ENCODE measurements around the gene TCEANC2.

TCEANC2 gene

DNA sequence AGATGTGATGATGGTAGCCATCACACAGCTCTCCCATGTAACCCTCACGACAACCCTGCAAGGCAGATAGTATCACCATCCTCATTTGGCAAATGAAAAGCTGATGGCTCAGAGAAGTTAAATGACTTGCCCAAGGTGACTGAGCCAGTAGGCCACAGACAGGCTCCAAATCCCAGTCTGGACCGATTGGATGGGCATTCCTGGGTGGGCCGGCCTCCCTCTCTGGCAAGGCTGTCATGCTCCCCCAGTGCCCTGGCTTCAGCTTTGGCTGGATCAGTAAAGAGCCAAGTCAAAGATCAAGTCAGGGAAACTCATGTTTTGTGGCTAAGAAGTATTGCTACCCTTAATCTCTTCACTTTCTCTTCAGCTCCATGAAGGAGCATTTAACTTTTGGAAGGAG is 58.2 kb downstream of the TCEANC2 start:
- H3K9ac ChIP-seq (ENCODE audit: low read length): no peak overlapping the region
- no peaks in the 10 kb centered on the region for H3K27me3 ChIP-seq (ENCODE audit: control insufficient read depth, insufficient read depth, low read length)
- H3K9me3 ChIP-seq (ENCODE audit: control insufficient read depth, low read length): no peaks in the 10 kb centered on the region
- peaks cover 16% of the 10 kb centered on the region for H3K4me1 ChIP-seq (ENCODE audit: control insufficient read depth, insufficient read depth, low read length)
- no peak overlapping the region for H3K4me3 ChIP-seq (ENCODE audit: low read length)
- H3K36me3 ChIP-seq (ENCODE audit: control insufficient read depth, insufficient read depth, low read length): no peaks in the 10 kb centered on the region

- Histone ChIP-seq H3K27me3 (ENCODE audit: control insufficient read depth, insufficient read depth, low read length) (no peaks in the 10 kb centered on the region), H3K9ac (ENCODE audit: low read length) (no peak overlapping the region), H3K9me3 (ENCODE audit: control insufficient read depth, low read length) (no peaks in the 10 kb centered on the region)
Observed at GRCh38 chr1:54112027-54112426, 58.6 kb downstream of the TCEANC2 start.

DNA sequence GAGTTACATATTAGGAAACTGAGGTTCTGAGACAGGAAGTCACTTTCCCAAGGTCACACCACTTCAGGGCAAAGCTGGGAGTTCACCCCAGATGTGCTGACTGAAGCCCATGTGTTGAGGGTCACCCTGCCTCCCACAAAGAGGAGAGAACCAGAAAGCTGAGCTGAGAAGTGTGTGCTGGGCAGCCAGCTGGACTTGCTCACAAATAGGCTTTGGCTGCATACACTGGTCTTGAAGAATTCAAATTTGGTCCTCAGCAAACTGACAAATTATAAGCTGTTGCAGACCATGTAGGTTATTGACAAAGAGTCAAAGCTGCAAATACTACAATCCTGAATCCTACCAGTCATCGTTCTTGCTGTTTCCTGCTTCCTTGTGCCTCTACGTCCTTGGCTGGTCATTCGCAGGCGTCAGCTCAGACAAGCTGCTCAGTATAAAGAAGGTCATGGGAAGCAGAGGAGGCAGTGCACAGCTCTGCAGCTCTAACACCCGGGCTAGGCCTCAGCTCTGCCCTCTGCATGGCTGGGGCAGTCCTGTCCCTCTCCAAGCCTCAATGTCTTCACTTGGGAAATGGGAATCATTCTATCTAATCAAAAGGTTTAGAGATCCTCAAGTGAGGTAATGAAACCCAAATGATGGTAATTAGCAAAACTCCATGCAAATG is 59.4 kb downstream of the TCEANC2 start:
- H3K4me3 ChIP-seq (ENCODE audit: low read length): no peak overlapping the region
- H3K9ac ChIP-seq (ENCODE audit: low read length): no peak overlapping the region
- no peaks in the 10 kb centered on the region for H3K9me3 ChIP-seq (ENCODE audit: control insufficient read depth, low read length)
- peaks cover 16% of the 10 kb centered on the region for H3K4me1 ChIP-seq (ENCODE audit: control insufficient read depth, insufficient read depth, low read length)
- H3K27me3 ChIP-seq (ENCODE audit: control insufficient read depth, insufficient read depth, low read length): no peaks in the 10 kb centered on the region
- no peaks in the 10 kb centered on the region for H3K36me3 ChIP-seq (ENCODE audit: control insufficient read depth, insufficient read depth, low read length)

More at GRCh38 chr1:54112027-54112426, 58.6 kb downstream of the TCEANC2 start:
- H3K36me3 ChIP-seq (ENCODE audit: control insufficient read depth, insufficient read depth, low read length): no peaks in the 10 kb centered on the region
- H3K4me3 ChIP-seq (ENCODE audit: low read length): no peak overlapping the region
- peaks cover 16% of the 10 kb centered on the region for H3K4me1 ChIP-seq (ENCODE audit: control insufficient read depth, insufficient read depth, low read length)

DNA sequence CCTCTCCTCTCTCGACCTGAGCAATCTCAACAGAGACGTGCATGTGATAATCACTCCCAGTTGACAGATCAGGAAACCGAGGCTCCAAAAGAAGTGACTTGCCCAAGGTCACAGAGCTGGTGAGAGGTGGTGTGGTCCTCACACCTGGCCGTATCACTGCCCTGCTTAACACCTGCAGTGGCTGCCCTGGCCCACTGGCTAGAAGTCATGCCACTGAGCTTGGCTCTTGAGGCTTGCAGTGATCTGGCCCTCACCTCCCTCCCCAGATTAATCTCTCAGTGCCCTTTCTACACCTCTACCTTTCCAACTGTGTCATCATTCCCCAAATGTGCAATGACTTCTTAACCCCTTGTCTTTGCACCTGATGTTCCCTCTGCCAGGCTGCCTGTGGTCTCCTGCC is 60.6 kb downstream of the TCEANC2 start:
- no peaks in the 10 kb centered on the region for H3K36me3 ChIP-seq (ENCODE audit: control insufficient read depth, insufficient read depth, low read length)
- H3K9me3 ChIP-seq (ENCODE audit: control insufficient read depth, low read length): no peaks in the 10 kb centered on the region
- no peak overlapping the region for H3K4me3 ChIP-seq (ENCODE audit: low read length)
- no peak overlapping the region for H3K9ac ChIP-seq (ENCODE audit: low read length)
- H3K4me1 ChIP-seq (ENCODE audit: control insufficient read depth, insufficient read depth, low read length): peaks cover 15% of the 10 kb centered on the region
- H3K27me3 ChIP-seq (ENCODE audit: control insufficient read depth, insufficient read depth, low read length): no peaks in the 10 kb centered on the region

DNA sequence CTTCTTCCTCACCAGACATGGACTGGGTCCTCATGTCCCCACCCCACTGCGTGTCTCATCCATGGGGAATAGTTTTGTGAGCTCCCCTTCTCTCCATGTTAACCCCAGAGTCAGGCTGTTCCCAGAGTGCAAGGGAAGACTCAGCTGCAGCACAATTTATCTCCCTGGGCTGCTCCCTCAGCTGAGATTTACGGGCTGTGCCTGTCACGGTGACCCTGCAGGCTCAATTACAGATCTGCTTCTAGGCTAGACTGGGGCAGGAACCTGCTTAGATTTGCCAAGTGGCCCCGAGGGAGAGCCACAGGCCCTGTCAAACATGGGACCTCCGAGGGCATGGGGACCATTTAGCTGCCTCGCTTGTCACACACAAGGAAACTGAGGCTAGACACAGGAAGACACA is 61.5 kb downstream of the TCEANC2 start:
- Histone ChIP-seq H3K9ac (ENCODE audit: low read length) (no peak overlapping the region), H3K9me3 (ENCODE audit: control insufficient read depth, low read length) (no peaks in the 10 kb centered on the region)

DNA sequence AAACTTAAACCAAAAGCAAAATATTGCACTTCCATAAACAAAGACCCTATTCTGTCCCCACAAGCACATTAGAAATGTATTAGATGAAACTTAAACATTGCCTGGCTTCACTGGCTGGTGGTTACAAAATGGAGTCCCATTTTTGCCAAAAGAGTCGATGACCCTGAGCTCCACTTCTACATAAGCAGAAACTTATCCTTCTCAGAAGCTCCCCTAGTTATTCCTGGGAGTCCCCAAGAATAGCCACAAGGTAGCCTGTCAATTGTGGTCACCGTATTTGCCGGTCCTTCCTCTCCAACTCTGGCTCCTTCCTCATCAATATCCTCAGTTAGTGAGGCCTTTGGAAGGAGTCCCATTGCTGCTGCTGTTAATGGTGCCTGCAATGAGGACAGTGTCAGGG is 62.1 kb downstream of the TCEANC2 start:
- H3K9me3 ChIP-seq (ENCODE audit: control insufficient read depth, low read length): no peaks in the 10 kb centered on the region
- peaks cover 11% of the 10 kb centered on the region for H3K4me1 ChIP-seq (ENCODE audit: control insufficient read depth, insufficient read depth, low read length)
- no peaks in the 10 kb centered on the region for H3K36me3 ChIP-seq (ENCODE audit: control insufficient read depth, insufficient read depth, low read length)
- no peak overlapping the region for H3K4me3 ChIP-seq (ENCODE audit: low read length)
- no peaks in the 10 kb centered on the region for H3K27me3 ChIP-seq (ENCODE audit: control insufficient read depth, insufficient read depth, low read length)
- no peak overlapping the region for H3K9ac ChIP-seq (ENCODE audit: low read length)

More for the DNA sequence above, 61.5 kb downstream of the TCEANC2 start:
- H3K4me1 ChIP-seq (ENCODE audit: control insufficient read depth, insufficient read depth, low read length): peaks cover 7% of the 10 kb centered on the region
- no peaks in the 10 kb centered on the region for H3K27me3 ChIP-seq (ENCODE audit: control insufficient read depth, insufficient read depth, low read length)
- no peaks in the 10 kb centered on the region for H3K36me3 ChIP-seq (ENCODE audit: control insufficient read depth, insufficient read depth, low read length)
- no peak overlapping the region for H3K4me3 ChIP-seq (ENCODE audit: low read length)

GRCh38 chr1:54117815-54118563 is 64.6 kb downstream of the TCEANC2 start:
- no peak overlapping the region for H3K9ac ChIP-seq (ENCODE audit: low read length)
- no peaks in the 10 kb centered on the region for H3K27me3 ChIP-seq (ENCODE audit: control insufficient read depth, insufficient read depth, low read length)
- H3K36me3 ChIP-seq (ENCODE audit: control insufficient read depth, insufficient read depth, low read length): no peaks in the 10 kb centered on the region
- no peaks in the 10 kb centered on the region for H3K9me3 ChIP-seq (ENCODE audit: control insufficient read depth, low read length)
- H3K4me3 ChIP-seq (ENCODE audit: low read length): no peak overlapping the region
- H3K4me1 ChIP-seq (ENCODE audit: control insufficient read depth, insufficient read depth, low read length): peaks cover 27% of the 10 kb centered on the region

- H3K4me3 ChIP-seq (ENCODE audit: low read length): no peak overlapping the region
- no peaks in the 10 kb centered on the region for H3K9me3 ChIP-seq (ENCODE audit: control insufficient read depth, low read length)
- no peaks in the 10 kb centered on the region for H3K36me3 ChIP-seq (ENCODE audit: control insufficient read depth, insufficient read depth, low read length)
- no peaks in the 10 kb centered on the region for H3K27me3 ChIP-seq (ENCODE audit: control insufficient read depth, insufficient read depth, low read length)
- no peak overlapping the region for H3K9ac ChIP-seq (ENCODE audit: low read length)
- peaks cover 28% of the 10 kb centered on the region for H3K4me1 ChIP-seq (ENCODE audit: control insufficient read depth, insufficient read depth, low read length)
Observed at GRCh38 chr1:54118704-54119103, 65.3 kb downstream of the TCEANC2 start.

GRCh38 chr1:54120018-54120697 is 66.8 kb downstream of the TCEANC2 start:
- Histone ChIP-seq H3K4me1 (ENCODE audit: control insufficient read depth, insufficient read depth, low read length) (peaks cover 43% of the 10 kb centered on the region), H3K36me3 (ENCODE audit: control insufficient read depth, insufficient read depth, low read length) (no peaks in the 10 kb centered on the region), H3K27me3 (ENCODE audit: control insufficient read depth, insufficient read depth, low read length) (no peaks in the 10 kb centered on the region), H3K9ac (ENCODE audit: low read length) (no peak overlapping the region), H3K4me3 (ENCODE audit: low read length) (no peak overlapping the region), H3K9me3 (ENCODE audit: control insufficient read depth, low read length) (no peaks in the 10 kb centered on the region)

DNA sequence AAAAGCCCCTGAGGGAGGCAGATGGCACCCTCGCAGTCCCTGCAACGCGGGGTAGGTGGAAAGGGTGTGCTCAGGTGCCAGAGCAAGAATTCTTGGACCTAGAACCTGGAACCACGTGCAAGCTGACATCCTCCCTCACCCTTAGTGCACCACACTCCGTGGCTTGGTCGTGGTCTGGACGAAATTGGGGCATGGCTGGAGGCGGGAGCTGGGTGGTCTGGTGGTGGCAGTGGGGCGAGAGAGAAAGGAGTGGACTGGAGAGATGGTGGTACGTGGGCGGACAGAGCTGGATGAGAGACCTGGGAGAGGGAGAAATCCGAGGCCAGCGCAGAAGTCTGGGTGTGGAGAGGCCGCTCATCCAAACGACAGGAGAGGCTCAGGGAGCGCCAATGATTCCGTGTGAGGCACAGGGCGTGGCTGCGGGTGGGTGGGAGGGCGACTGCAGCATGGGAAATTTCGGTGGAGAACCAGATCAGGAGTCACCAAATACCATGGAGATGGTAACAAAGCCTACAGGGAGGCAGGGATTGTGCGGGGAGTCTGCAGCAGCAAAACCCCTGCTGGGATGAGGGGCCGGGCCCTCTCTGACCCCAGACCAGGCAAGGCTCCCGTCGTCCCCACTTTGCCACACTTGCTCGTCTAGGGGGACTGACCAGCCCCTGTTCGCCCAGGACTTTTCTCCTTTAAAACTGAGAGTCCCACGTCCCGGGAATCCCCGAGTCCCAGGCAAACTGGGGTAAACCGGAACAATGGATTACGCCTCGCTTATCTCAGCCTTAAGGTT is 67.5 kb downstream of the TCEANC2 start:
- no peaks in the 10 kb centered on the region for H3K36me3 ChIP-seq (ENCODE audit: control insufficient read depth, insufficient read depth, low read length)
- no peaks in the 10 kb centered on the region for H3K9me3 ChIP-seq (ENCODE audit: control insufficient read depth, low read length)
- peaks cover 50% of the 10 kb centered on the region for H3K4me1 ChIP-seq (ENCODE audit: control insufficient read depth, insufficient read depth, low read length)
- H3K27me3 ChIP-seq (ENCODE audit: control insufficient read depth, insufficient read depth, low read length): no peaks in the 10 kb centered on the region
- peak overlapping the region; percentile 19 for H3K9ac ChIP-seq (ENCODE audit: low read length)
- no peak overlapping the region for H3K4me3 ChIP-seq (ENCODE audit: low read length)

DNA sequence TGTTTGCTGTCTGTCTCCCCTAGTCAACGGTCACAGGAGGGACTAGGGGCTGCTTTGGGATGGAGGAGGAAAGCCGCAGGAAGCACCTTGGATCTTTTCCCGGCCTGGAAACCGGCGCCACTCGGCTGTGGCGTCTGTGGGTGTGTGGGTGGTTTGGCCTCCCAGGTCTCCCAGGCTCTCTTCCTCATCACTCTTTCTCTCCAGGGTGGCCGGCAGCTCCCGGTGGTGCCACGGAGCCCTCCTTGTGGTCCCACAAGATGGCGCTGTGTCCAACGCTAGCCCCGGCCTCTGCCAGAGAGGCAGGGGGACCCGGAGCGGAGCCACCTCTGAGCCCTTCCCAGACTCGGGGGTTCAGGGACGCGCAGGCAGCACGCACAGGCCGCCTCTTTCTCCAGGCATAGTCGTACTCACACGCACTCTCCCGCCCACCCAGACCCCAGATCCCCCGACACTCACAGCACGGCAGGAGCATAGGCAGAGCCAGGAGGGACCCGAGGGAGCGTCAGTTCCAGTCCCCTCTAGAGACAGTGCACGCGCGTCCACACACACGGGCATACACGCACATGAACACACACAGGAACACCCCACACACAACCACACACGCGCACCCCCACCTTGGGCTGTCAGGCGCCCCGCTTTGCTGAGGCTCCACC is 68.2 kb downstream of the TCEANC2 start:
- no peaks in the 10 kb centered on the region for H3K27me3 ChIP-seq (ENCODE audit: control insufficient read depth, insufficient read depth, low read length)
- H3K9ac ChIP-seq (ENCODE audit: low read length): peak overlapping the region; percentile 19
- no peaks in the 10 kb centered on the region for H3K36me3 ChIP-seq (ENCODE audit: control insufficient read depth, insufficient read depth, low read length)
- no peaks in the 10 kb centered on the region for H3K9me3 ChIP-seq (ENCODE audit: control insufficient read depth, low read length)
- H3K4me1 ChIP-seq (ENCODE audit: control insufficient read depth, insufficient read depth, low read length): peaks cover 52% of the 10 kb centered on the region
- no peak overlapping the region for H3K4me3 ChIP-seq (ENCODE audit: low read length)
